Activated gamma-delta T cell treated with Interleukin-2 at 50 U/mL for 16 hours (primary cell): ENCODE data around the gene SERPINA6.
"Not testable (repeated sequence)": the region's sequence is repeated elsewhere in the genome, so short reads cannot be mapped to it uniquely, and the experiment has no call there.

Experiments used
- DNase-seq: peaks from one replicate; pipeline ENCODE4 v3.0.0-alpha.2; 2020

The SERPINA6 gene

GRCh38 chr14:94321421-94322271, 1.5 kb downstream of the SERPINA6 start:
- no peak for DNase-seq

DNA sequence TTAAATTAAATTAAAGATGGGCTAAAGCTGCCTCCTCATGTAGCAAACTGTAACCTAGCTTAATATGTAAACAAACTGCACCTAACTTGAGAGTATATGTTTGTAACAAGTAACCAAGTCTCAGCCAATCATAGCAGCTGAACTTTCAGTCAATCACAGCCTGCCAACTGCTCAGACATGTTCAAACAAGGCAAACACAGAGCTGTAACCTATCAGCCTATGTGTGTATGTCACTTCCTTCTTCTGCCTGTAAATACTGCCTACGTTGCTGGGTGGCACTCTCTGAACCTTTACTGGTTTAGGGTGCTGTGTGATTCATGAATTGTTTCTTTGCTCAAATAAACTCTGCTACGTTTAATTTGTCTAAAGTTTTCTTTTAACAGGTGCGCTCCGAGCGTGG, 2.9 kb downstream of the SERPINA6 start:
- no peak for DNase-seq

DNA sequence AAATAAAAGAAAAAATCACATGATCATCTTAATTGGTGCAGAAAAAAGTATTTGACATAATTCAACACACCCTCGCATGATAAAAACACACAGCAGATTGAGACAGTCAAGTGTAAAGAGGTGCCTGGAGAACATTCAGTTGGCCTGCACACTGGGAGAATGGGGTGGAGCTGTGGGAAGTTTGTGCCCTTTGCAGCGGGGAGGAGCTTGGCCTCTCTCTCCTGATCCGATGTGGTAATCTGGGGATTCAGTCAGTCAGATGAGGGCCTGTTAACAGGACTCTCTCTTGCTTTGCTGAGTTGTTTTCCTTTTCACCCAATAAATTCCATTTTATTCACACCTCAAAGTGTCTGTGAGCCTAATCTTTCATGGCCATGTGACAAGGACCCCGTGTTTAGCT, 5.9 kb downstream of the SERPINA6 start:
- no peak for DNase-seq

DNA sequence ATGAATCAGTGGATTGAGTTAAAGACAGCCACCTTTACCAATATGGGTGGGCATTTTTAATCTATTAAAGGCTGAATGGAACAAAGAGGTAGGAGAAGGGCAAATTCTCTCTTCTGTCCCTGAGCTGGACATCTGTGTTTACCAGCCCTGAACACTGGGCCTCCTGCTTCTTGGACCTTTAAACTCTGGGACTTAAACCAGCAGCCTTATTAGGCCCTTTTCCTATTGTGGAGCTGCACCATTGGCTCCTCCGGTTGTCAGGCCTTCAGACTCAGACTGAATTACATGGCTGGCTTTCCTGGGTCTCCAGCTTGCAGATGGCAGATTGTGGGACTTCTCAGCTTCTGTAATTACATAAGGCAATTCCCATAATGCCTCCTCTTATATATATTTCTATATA, 6.4 kb downstream of the SERPINA6 start:
- no peak for DNase-seq

DNA sequence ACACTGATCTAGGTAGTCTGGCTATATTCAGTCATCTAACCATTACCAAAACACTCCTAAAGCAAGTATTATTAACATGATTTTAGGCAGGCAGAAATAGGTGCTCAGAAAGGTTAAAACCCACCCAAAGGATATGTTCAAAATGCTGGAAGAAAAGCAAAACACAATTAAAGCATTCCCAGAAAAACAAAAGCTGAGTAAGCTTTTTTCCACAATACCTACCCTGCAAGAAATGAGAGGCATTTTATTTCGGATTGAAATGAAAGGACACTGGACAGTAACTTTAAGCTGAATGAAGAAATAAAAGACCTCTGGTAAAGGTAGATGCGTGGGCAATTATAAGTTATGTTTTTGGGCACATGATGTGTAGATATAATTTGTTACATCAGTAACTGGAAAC, 8.2 kb downstream of the SERPINA6 start:
- no peak for DNase-seq

DNA sequence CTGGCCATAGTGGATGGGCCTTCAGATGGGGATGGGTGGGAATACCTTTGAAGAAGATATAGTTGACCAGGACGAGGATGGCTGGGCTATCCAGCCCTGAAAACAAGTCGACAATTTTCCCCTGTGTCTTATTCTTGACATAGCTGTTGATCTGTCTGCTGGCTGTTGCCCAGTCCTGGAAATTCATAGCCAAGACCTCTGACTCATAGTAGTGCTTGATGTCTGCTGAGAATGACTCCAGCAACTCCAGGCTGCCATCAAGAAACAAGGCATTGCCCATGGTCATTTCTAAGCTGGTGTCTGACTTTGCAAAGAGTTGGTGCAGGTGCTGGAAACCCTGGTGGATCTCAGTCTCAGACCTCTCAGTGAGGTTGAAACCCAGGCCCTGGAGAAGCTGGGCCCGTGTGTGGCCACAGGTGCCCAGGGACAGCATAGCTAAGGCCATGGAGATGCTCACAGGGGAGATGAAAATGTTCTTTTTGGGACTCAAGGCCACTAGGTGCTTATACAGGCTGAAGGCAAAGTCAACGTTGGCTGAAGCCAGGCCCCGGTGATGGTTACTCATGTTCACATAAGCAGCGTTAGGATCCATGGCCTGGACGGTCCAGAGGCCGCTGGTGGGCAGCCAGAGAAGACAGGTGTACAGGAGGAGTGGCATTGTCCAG, 9.0 kb downstream of the SERPINA6 start:
- no peak for DNase-seq

GRCh38 chr14:94312481-94313246, 10.5 kb downstream of the SERPINA6 start:
- no peak for DNase-seq

GRCh38 chr14:94310248-94310647, 12.9 kb downstream of the SERPINA6 start:
- no peak for DNase-seq

DNA sequence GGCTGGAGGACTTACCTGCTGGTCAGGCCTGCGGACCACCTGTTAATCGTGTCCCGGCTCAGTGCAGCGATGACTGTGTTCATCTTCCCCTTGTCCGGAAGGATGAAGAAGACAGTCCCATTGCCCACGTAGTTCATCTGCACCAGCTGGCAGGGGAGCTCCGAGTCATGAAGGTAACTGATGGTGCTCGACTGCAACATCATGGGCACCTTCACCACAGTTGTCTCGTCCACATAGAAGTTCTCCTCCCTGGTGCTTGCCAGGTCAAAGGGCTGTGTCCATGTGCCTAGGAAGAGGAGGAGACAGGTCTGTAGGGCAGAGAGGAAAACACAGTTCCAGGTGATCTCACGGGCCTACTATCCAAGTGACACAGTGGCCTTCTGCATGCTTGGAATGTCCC, 13.4 kb downstream of the SERPINA6 start:
- DNase-seq = no peak

DNA sequence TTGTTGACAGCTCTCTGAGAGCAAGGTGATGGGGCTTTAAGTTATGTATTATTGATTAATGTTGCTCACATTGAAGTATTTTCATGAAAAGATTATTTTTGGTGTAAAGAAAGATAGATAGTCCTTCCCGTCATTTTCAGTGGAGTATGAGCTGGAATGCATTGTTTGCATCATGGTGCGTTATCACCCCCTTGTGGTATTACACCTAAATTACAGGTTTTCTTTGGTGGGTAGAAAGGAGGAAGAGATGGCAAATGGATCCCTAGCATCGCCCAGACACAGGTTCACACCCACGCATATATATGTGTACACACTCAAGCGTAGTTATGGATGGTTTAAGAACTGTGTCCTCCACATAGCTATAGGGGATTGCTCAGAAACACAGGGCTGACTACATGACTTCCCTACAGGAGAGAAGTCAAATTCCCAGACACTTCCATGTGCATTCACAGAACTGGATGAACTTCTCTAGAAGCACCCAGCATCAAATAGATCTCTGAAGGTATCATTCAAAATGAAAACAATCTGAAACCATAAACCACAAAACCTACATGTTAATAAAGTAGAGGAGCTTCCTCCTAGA, 15.6 kb downstream of the SERPINA6 start:
- no peak for DNase-seq

DNA sequence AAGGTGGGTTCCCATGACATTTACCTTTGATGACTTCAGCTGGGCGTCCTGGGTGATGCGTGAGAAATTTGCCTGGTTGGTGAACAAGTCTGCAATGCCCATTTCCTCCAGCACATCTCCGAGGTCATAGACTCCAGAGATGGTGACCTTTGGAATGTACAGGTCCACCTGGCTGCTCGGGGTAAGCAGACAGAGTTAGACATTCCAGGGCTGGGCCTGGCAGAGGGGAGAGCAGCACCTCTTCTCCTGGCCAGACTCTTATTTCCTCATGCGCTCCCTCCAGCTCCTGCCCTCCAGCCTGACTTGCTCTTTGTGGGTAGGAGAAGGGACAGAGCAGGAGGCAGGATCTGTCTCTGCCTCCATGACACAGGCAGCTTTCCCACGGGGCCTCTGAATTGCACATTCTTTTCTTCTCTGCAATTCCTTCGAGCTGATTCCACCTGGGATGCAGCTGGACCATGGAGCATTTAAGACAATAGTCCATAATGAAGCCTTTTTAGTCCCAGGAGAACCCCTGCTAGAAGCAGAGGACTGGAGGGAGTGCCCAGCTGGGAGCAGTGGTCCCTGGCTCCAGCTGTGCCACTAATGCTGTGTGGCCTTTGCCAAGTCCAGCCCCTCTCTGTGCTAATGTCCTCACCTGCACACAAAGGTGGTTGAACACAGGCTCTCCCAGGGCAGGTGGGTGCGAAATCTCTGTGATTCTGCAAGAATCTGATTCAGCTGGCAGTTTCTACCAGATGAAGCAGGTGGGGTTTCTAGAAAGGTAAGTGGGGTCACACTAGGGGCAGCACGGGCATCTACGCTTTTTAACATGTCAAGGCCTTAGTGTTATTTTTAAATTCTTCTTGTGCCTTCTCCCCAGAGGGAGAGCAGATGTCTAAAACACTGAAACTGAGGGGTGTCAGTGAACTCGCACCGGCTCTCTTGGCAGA, 16.8 kb downstream of the SERPINA6 start:
- DNase-seq = no peak

GRCh38 chr14:94305620-94306019, 17.5 kb downstream of the SERPINA6 start:
- no peak for DNase-seq

- no peak for DNase-seq
These were observed 18.9 kb downstream of the SERPINA6 start for GRCh38 chr14:94304243-94304642.

- DNase-seq = no peak
These were observed 20.0 kb downstream of the SERPINA6 start for GRCh38 chr14:94303111-94303510.

DNA sequence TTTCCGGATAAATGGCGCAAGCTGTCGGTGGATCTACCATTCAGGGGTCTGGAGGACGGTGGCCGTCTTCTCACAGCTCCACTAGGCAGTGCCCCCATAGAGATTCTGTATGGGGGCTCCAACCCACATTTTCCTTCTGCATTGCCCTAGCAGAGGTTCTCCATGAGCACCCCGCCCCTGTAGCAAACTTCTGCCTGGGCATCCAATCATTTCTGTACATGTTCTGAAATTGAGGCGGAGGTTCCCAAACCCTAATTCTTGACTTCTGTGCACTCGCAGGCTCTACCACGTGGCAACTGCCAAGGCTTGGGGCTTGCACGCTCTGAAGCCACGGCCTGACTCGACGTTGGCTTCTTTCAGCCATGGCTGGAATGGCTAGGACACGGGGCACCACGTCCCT, 25.0 kb downstream of the SERPINA6 start:
- no peak for DNase-seq

DNA sequence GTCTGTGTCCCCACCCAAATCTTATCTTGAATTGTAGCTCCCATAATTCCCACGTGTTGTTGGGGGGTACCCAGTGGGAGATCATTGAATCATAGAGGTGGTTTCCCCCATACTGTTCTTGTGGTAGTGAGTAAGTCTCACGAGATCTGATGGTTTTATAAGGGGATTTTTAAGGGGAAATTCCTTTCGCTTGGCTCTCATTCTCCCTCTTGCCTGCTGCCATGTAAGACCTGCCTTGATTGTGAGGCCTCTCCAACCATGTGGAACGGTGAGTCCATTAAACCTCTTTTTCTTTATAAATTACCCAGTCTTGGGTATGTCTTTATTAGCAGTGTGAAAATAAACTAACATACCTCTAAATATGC, 27.0 kb downstream of the SERPINA6 start:
- not testable (repeated sequence) for DNase-seq

GRCh38 chr14:94295360-94296180, 27.6 kb downstream of the SERPINA6 start:
- no peak for DNase-seq

DNA sequence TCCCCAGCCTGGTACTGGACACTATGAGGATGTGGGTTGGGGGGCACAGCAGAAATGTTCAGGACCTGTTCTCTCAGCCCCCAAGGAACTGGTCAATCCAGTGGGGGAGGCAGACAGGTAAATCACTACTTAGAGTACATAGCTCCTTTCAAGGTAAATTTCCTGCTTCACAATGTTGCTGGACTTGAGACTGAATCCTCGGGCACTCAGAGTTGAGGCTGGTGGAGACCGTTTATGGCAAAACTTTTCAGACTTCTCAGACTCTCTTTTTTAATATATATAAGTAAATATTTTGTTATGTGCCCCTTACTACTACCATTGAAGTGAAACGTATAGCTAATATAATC, 29.6 kb downstream of the SERPINA6 start:
- DNase-seq = no peak

DNA sequence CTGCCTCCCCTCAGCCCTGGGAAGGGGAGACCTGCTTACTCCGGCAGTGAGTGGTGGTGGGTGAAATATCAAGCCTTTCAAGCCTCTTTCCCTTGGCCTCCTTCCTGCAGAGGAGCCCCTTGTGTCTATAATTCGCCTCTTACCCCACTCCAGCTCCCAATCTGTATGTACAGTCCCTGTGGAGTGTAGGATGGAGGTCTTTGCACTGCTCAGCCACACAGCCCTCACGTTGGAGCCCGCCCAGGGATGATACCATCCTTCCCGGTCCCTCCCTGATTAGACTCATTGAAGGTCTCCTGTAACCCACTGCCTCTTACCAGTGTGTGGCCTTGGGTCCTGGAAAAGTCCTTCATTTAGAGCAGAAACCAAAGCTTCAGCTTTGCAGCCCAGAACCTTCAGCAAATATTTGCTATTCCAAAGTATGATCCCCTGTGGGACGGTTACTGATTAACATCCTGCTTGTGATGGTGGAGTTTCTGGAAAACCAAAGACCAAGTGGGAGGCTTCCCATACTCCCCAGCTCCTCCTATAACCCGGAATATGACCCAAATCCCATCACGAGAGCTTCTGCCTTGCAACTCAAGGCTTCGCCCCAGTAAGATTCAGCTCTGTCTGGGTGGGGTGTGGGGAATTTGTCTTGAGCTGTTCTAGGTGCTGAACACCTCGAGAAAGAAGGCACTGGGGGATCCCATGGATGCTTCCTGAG, 30.1 kb downstream of the SERPINA6 start, which contains the start of gene SERPINA10:
SERPINA10 (minus strand) TSS at position 397 of the 706 bp plus-strand sequence. CDS start 2,675 bp downstream, outside the sequence.
- DNase-seq = no peak

DNA sequence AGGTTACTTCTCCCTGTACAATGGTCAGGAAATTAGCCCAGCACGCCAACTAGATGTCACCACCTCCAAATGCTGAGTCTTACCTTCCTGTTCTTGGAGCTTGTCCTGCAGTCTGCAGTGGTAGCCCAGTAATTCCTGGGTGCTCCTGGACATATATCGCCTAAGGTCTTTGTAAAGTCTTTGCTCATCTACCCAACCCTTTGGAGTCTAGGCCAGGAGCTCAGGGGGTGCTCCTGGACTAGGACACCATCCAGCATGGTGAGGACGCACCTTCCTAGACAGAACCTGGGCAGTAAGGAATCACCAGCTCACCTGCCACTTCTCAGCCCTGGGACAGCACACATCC, 30.6 kb downstream of the SERPINA6 start:
- no peak for DNase-seq
